Fibroblast of the conjunctiva (primary cell): ENCODE data around the gene DTWD2.
"Not testable (repeated sequence)": the region's sequence is repeated elsewhere in the genome, so short reads cannot be mapped to it uniquely, and the experiment has no call there.

Experiments used
- DNase-seq: peaks from one replicate; pipeline ENCODE4 v3.0.0-alpha.2; 2010; ENCODE audit warnings: low read depth

DTWD2 gene

DNA sequence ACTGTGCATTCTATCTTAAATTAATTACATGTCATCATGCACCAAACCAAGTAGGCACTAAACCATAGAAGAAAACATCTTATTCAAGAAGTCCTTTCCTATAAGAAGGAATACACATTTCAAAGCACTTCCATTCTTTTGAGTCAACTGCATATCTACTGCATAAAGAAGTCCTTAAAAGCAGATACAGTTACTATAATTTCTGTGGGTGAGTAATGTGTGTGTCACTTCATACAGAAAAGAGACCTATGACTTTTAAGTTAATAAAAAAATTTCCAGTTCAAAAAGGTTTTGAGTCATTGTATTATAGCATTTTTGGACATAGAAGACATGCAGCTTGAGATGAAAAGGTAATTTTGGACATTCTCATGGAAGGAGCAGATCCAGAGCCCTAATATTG, 125.0 kb downstream of the DTWD2 start:
- no peak for DNase-seq

DNA sequence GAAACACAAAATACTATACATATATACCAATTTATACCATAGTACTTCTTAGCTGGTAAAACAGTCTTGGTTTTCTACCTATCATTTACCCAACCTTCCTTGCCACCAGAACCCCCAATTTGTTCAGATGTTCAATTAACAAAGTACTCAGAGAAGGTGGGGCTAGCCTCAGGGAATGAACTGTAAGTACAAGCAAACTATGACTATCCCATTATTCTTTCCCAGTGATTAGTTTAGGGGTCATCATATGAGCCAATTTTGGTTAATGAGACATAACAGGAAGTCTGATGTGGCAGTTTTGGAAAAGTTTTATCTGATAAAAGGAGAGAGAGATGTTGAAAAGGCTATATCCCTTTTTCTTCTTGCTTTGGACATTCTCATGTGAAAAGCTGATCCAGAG, 125.8 kb downstream of the DTWD2 start:
- DNase-seq = no peak

DNA sequence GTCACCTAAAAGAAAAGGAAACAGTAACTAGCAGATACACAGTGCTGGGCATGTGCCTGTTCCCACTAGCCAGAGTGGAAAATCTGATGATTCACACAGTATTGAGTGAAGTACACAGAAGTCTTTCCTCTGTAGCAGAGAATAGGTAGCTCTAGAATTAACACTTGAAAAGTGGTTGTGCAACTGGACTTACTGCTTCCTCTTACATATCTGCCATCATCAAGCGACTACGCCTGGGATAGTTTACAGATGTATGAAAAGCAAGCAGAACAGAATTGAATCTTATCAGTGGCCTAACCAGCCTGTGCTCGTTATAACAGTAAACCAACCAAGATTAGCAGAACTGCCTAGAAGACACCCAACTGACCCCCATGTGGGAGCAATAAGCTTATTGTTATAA, 130.6 kb downstream of the DTWD2 start:
- no peak for DNase-seq

DNA sequence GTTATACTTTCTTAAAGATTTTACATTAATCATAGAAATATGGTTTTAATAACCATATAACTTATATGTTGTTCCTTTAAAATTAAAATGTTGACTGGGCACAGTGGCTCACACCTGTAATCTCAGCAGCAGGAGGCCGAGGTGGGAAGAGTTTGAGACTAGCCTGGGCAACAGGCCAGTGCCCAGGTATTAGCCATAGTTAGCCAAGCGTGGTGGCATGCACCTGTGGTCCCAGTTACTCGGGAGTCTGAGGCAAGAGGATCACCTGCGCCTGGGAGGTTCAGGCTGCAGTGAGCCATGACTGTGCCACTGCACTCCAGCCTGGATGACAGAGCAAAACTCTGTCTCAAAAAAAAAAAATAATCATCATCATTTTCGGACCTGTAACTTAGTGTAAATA, 133.5 kb downstream of the DTWD2 start:
- DNase-seq = no peak

DNA sequence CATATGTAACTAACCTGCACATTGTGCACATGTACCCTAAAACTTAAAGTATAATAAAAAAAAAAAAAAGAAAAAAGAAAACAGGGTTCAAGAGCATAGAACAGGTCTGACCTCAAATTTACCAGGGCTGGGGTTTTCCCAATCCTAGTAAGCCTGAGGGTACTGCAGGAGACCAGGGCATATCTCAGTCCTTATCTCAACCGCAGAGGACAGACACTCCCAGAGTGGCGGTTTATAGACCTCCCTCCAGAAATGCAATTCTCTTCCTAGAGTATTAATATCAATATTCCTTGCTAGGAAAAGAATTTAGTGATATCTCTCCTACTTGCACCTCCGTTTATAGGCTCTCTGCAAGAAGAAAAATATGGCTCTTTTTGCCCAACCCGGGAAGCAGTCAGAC, 136.6 kb downstream of the DTWD2 start:
- DNase-seq = not testable (repeated sequence)

DNA sequence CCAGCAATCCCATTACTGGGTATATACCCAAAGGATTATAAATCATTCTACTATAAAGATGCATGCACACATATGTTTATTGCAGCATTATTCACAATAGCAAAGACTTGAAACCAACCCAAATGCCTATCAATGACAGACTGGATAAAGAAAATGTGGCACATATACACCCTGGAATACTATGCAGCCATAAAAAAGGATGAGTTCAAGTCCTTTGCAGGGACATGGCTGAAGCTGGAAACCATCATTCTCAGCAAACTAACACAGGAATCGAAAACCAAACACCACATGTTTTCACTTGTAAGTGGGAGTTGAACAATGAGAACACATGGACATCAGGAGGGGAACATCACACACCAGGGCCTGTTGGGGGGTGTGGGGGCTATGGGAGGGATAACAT, 138.8 kb downstream of the DTWD2 start:
- DNase-seq = not testable (repeated sequence)

DNA sequence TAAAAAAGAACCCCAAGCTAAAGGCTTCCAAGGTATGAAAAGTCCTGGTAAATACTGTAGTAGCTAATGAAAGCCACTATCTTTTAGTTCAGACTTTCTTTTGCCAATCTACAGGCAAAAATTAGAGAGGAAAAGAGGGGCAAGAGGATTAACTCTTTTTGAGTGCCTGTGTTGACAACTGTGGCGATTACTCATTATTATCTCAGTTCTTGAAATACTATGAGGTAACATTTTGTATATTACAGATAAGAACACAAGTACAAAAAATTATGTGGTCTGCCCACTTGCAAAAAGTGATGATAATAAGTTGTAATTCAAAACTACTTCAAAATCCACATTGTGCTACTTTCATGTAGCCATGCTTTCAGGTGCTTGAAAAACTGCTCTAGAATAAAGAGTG, 144.0 kb downstream of the DTWD2 start:
- DNase-seq = no peak

DNA sequence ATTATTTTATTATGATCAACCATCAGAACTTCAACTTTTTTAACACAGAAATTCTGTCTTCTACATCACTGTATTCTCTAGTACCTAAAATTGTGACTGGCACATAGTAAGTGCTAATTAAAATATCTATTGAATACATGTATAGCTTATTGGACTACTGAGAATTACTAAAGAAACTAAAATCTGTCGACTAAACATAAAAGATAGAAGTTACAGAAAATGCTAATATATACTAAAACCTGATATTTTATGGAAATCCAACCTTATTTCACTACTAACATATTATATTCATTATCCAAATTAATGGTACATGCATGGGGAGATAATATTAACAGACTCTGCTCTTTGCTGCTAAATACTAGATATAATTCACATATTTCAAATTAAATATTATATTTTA, 153.6 kb downstream of the DTWD2 start:
- DNase-seq = no peak

DNA sequence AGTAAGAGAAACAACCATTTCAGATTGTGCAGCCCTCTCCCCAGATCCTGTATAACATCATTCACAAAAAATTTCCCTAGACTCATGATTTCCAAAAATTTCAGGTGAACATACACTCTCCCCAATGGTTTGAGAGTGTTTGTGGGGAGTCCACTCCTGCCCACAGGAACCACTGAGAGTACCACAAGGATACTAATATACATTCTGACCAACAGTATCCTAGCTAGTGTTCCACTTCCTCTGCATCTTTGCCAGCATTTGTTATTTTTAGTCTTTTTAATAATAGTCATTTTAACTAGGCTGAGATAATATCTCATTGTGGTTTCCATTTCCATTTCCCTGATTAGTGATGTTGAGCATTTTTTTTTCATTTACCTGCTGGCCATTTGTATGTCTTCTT, 155.4 kb downstream of the DTWD2 start:
- no peak for DNase-seq

DNA sequence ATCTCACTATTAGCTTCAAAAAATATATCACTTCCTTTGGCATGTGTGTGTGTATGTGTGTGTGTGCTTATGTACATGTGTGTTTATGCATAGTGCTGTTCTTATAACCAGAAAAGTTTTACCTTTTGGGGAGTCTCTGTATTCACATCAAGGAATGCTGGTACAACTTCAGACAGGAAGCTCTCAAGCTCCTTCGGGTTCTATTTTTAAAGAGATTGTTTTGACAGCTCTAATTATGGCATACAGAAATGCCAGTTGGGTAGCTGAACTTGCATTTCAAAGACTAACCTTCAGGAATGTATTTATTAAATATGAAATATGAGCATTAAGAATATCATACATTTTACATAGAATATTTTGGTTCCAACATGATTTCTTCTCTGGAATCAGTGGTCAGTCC, 163.1 kb downstream of the DTWD2 start:
- no peak for DNase-seq

DNA sequence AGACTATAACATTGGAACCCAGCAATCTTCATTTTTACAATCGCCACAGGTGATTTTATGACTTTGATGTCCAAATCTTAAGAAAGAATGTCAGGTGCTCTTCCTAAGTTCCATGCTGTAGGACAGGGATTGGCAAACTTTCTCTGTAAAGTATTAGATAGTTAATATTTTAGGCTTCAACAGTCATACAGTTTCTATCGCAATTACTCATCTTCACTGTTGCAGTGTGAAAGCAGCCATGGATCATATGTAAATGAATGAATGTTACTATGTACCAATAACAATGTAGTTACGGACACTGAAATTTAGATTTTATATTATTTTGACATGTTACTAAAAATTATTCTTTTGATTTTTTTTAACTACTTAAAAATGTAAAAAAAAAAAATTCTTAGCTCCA, 169.7 kb downstream of the DTWD2 start:
- no peak for DNase-seq

DNA sequence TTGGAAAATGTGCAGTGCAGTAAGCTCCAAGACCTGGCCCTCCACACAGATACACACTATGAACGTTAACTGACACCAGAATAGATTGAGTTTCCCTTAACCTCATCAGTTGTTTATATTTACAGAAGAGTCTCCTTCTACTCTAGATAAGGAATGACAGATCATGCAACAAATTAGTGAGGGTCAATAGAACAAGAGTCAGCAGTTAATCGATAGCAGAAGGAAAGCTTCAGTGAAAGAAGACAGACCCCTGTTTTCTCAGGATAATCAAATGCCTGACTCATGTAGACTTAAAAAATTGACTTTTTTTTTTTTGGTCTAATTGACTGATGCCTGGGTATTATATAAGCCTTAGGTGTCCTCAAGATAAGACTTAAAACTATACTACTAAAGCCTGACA, 179.9 kb downstream of the DTWD2 start:
- DNase-seq = no peak

DNA sequence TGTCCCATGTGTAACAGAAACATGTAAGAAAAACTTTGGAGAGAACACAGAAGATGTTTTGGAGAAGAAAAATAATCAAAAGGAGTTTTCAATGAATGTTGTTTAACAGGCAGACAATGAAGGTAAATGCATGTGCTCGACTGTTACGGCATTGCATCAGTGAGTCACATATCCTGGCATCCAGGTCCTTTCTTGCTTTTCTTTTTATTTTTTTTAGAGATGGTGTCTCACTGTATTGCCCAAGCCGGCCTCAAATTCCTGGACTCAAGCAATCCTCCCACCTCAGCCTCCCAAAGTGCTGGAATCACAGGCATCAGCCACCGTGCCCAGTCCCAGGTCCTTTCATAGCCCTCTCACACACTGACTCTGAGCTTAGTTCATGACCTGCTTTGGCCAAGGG, 181.8 kb downstream of the DTWD2 start:
- DNase-seq = no peak

DNA sequence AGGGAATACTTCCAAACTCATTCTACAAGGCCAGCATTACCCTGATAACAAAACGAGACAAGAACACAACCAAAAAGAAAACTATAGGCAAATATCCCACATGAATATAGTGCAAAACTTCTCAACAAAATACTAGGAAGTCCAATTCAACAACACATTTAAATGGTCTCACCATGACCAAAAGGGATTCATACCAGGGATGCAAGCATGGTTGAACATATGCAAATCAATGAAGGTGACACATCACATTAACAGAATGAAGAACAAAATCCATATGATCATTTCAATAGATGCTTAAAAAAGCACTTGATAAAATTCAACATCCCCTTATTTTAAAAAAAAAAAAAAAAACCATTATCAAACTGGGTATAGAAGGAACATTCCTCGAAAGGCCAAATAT, 186.0 kb downstream of the DTWD2 start:
- no peak for DNase-seq

DNA sequence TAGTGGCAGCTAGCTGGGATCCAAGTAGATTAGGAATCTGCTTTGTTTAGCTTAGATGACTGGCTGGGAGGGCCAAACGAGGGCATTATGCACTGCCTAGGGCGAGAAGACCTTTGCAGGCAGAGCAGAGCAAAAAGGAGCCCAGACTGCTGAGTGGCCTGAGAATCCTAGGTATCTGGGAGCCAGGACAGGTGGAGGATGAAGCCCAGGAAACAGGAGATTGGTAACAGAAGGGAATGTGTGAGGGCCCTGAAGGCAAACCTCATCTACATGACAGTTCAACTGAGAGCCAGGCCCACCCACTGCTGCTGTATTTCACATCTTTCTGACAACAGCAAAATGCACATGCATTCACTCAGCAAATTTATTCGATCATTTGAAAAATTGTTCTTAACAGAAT, 192.3 kb downstream of the DTWD2 start:
- DNase-seq = no peak

DNA sequence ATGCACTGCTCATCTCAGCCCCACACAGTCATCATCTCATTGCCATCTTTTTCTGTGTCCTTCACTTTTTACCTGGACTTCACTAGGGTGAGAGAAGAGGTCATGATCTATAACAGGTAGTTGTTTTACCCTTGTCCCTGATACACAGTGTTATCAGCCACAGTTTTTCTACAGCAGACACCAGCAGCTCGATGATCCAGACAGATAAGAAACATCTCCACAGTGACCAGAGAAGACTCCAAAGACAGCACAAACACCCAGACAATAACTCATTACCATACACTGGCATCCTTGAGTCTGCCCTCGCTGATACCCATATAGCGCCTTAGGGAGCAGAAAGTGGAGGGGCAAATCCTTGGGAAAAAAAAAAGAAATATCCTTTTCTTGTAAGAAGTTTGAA, 194.1 kb downstream of the DTWD2 start:
- no peak for DNase-seq

DNA sequence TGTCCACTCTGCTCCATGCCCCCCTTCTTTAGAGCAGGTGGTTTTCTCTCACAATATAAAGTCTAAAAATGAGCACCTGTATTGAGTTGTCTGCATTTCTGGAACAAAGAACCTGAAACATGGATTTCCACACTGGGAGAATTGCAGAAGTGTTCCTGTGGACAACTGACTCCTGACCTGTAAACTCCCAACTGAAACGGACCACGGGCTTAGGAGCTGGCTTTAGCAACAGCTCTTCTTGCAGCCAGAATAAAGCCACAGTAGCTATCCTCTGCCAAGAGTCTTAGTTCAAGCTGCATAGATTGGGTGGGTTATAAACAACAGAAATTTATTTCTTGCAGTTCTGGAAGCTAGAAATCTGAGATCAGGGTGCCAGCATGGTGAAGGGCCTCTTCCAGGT, 194.7 kb downstream of the DTWD2 start:
- DNase-seq = no peak

DNA sequence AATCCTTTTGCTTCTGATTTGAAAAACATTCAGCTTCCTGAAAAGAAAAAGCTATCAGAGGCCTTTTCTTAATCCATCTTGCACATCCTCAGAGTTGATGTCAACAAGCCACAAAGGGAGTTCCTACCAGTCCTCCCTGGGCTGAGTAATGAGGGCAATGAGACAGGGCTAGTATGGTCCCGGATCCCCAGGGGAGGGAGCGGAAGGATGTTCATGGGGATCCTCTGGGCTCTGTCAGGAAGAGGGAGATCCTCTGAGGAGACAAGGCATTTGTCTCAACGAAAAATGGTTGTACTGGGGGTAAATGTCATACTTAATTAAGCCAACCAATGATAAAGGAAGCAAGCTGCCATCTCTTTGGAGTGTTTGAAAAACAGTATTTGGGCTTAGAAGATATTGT, 195.3 kb downstream of the DTWD2 start:
- no peak for DNase-seq

DNA sequence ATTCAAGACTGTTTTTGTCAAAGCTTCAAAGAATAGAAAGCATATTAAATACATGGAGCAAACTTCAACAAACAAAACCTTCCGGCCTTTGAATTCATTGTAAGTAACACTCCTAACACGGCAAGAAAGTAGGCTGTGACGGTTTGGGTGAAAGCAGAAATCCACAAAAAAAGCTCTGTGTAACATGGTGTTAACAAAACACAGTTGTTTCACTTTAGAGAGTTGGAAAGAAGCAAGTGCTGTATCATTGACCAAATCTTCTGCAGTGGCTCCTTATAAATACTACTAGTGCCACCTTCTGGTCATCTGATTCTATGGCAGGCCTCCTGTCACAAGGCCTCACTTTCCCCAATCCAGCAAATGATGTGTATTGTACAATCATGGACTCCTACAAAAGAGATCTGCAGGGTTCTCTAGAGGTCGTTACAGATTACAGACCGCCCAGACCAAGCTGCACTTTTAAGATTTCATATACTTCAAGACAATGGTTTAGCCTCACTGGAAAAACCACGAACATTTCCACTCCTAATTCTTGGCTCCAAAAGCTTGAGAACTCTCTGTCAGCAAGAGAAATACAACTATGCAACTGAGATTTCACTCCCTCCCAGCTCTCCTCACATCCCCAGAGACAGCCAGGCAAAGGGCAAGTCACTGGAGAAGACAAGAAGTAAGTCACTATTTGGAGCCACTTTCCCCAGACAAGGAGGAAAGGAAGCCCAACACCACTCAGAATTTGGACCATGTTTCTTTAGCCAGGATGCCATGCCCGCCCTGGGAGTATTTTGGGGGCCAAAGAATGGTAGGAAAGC, 196.2 kb downstream of the DTWD2 start:
- peak; percentile 73 for DNase-seq

DNA sequence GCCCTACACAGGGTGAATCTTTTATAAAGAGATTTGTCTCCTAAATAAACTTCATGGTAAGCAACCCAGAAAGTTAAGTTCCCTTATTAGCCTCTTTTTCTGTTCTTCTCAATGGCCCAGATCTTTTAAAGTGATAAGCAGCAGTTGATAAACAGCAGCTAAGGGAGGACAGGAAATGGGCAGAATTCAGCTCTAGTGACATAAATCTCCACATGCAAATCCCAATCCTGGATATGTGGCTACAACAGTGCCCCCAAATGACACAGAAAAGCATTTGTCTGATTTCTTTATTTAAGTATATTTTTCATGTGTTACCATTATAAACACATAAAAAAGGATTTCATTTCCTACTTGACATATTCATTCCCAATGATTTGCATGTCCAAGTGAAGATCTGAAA, 199.0 kb downstream of the DTWD2 start:
- DNase-seq = no peak

DNA sequence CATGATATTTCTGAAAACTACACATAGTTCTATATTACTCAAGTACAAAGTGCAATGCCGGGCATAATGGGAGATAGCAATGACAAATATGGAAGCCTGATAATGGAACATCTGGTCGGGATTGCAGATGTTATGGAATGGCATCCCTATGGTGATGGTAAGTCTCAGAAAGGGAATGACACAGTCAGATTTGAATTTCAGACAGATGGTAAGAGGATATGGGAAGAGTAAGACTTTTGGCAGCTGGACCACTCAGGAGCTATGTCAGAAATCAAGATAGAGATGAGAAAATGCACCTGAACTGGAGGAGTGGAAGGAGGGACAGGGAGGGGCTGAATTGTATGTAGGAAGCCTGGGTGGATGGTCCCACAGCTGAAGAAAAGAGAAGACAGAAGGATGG, 200.0 kb downstream of the DTWD2 start:
- no peak for DNase-seq
